ENCODE results near the gene DDIT3.
"Not testable (repeated sequence)": the region's sequence is repeated elsewhere in the genome, so short reads cannot be mapped to it uniquely, and the experiment has no call there.

DDIT3 gene

GRCh38 chr12:57516617-57517153 lies 3.6 kb downstream of the DDIT3 start:
- H3K4me1 ChIP-seq (ENCODE audit: insufficient read depth, poor library complexity, severe bottlenecking): peaks cover 20% of the 10 kb centered on the region
- H3K4me3 ChIP-seq (ENCODE audit: severe bottlenecking): no peak overlapping the region
- TF ChIP-seq, protein P1, sequence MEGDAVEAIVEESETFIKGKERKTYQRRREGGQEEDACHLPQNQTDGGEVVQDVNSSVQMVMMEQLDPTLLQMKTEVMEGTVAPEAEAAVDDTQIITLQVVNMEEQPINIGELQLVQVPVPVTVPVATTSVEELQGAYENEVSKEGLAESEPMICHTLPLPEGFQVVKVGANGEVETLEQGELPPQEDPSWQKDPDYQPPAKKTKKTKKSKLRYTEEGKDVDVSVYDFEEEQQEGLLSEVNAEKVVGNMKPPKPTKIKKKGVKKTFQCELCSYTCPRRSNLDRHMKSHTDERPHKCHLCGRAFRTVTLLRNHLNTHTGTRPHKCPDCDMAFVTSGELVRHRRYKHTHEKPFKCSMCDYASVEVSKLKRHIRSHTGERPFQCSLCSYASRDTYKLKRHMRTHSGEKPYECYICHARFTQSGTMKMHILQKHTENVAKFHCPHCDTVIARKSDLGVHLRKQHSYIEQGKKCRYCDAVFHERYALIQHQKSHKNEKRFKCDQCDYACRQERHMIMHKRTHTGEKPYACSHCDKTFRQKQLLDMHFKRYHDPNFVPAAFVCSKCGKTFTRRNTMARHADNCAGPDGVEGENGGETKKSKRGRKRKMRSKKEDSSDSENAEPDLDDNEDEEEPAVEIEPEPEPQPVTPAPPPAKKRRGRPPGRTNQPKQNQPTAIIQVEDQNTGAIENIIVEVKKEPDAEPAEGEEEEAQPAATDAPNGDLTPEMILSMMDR (IDR thresholded peaks at IDR 0.05; ENCODE audit: poor library complexity, severe bottlenecking): no peak
- no peaks in the 10 kb centered on the region for H3K9me3 ChIP-seq (ENCODE audit: severe bottlenecking)
- H3K27me3 ChIP-seq (ENCODE audit: insufficient read depth, poor library complexity, severe bottlenecking): no peaks in the 10 kb centered on the region
- peaks cover 83% of the 10 kb centered on the region for H3K36me3 ChIP-seq (ENCODE audit: low read depth)
- DNase-seq (ENCODE audit: low spot score): no peak
- peak overlapping the region; percentile 90 for H3K27ac ChIP-seq (ENCODE audit: poor library complexity, severe bottlenecking)
- ATAC-seq (ENCODE audit: low read depth): no peak

DNA sequence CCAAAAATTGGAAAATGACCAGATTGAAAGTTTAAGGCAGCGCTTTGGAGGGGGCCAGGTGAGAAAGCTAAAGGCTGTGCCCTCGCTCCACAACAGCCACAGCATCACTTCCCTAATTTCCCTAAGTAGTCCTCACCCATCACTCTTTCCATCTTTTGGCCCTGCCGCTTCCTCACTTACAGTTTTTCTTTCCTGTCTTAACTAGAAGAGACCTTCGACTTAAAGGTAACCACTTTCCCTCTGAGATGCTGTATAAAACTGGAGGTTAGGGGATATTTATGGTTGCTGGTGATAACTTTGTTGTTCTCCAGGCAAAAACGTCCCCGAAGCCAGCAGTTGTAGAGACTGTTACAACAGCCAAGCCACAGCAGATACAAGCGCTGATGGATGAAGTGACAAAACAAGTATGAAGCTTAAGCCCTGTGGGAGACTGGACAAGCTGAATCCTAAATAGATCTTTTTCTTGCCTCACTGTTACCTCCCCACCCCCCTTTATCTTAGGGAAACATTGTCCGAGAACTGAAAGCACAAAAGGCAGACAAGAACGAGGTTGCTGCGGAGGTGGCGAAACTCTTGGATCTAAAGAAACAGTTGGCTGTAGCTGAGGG lies 4.3 kb downstream of the DDIT3 start:
- Histone ChIP-seq H3K4me1 (ENCODE audit: insufficient read depth, poor library complexity, severe bottlenecking) (peaks cover 13% of the 10 kb centered on the region), H3K4me3 (ENCODE audit: severe bottlenecking) (no peak overlapping the region), H3K36me3 (ENCODE audit: low read depth) (peaks cover 90% of the 10 kb centered on the region), H3K27ac (ENCODE audit: poor library complexity, severe bottlenecking) (no peak overlapping the region), H3K27me3 (ENCODE audit: insufficient read depth, poor library complexity, severe bottlenecking) (no peaks in the 10 kb centered on the region), H3K9me3 (ENCODE audit: severe bottlenecking) (no peaks in the 10 kb centered on the region)
- no peak for DNase-seq (ENCODE audit: low spot score)
- ATAC-seq (ENCODE audit: low read depth): no peak
- TF ChIP-seq, protein P1 (IDR thresholded peaks at IDR 0.05; ENCODE audit: poor library complexity, severe bottlenecking): no peak

- H3K4me1 ChIP-seq (ENCODE audit: insufficient read depth, poor library complexity, severe bottlenecking): peaks cover 10% of the 10 kb centered on the region
- ATAC-seq (ENCODE audit: low read depth) (no peak), DNase-seq (ENCODE audit: low spot score) (no peak)
- no peaks in the 10 kb centered on the region for H3K27me3 ChIP-seq (ENCODE audit: insufficient read depth, poor library complexity, severe bottlenecking)
- no peak overlapping the region for H3K4me3 ChIP-seq (ENCODE audit: severe bottlenecking)
- H3K36me3 ChIP-seq (ENCODE audit: low read depth): peaks cover 95% of the 10 kb centered on the region
- H3K9me3 ChIP-seq (ENCODE audit: severe bottlenecking): no peaks in the 10 kb centered on the region
- TF ChIP-seq, protein P1 (IDR thresholded peaks at IDR 0.05; ENCODE audit: poor library complexity, severe bottlenecking): no peak
- no peak overlapping the region for H3K27ac ChIP-seq (ENCODE audit: poor library complexity, severe bottlenecking)
These were observed 4.8 kb downstream of the DDIT3 start for GRCh38 chr12:57515408-57515933.

GRCh38 chr12:57514720-57515407 lies 5.5 kb downstream of the DDIT3 start:
- Histone ChIP-seq H3K27me3 (ENCODE audit: insufficient read depth, poor library complexity, severe bottlenecking) (no peaks in the 10 kb centered on the region), H3K27ac (ENCODE audit: poor library complexity, severe bottlenecking) (no peak overlapping the region), H3K36me3 (ENCODE audit: low read depth) (peaks cover 98% of the 10 kb centered on the region), H3K9me3 (ENCODE audit: severe bottlenecking) (no peaks in the 10 kb centered on the region), H3K4me1 (ENCODE audit: insufficient read depth, poor library complexity, severe bottlenecking) (peaks cover 11% of the 10 kb centered on the region), H3K4me3 (ENCODE audit: severe bottlenecking) (no peak overlapping the region)
- TF ChIP-seq, protein P1 (IDR thresholded peaks at IDR 0.05; ENCODE audit: poor library complexity, severe bottlenecking): no peak
- no peak; the same call in 2 of the 3 replicates for ATAC-seq (ENCODE audit: low read depth)
- no peak for DNase-seq (ENCODE audit: low spot score)

- not testable (repeated sequence) for H3K27me3 ChIP-seq (ENCODE audit: insufficient read depth, poor library complexity, severe bottlenecking); H3K27ac ChIP-seq (ENCODE audit: poor library complexity, severe bottlenecking); DNase-seq (ENCODE audit: low spot score); H3K4me3 ChIP-seq (ENCODE audit: severe bottlenecking); ATAC-seq (ENCODE audit: low read depth); H3K9me3 ChIP-seq (ENCODE audit: severe bottlenecking)
- Histone ChIP-seq H3K4me1 (ENCODE audit: insufficient read depth, poor library complexity, severe bottlenecking) (peaks cover 17% of the 10 kb centered on the region), H3K36me3 (ENCODE audit: low read depth) (peaks cover 98% of the 10 kb centered on the region)
These were observed 6.1 kb downstream of the DDIT3 start for GRCh38 chr12:57514246-57514645.

GRCh38 chr12:57513677-57514076 lies 6.6 kb downstream of the DDIT3 start:
- DNase-seq (ENCODE audit: low spot score); H3K27ac ChIP-seq (ENCODE audit: poor library complexity, severe bottlenecking); ATAC-seq (ENCODE audit: low read depth); H3K4me3 ChIP-seq (ENCODE audit: severe bottlenecking); H3K9me3 ChIP-seq (ENCODE audit: severe bottlenecking); H3K27me3 ChIP-seq (ENCODE audit: insufficient read depth, poor library complexity, severe bottlenecking): not testable (repeated sequence)
- Histone ChIP-seq H3K36me3 (ENCODE audit: low read depth) (peaks cover 98% of the 10 kb centered on the region), H3K4me1 (ENCODE audit: insufficient read depth, poor library complexity, severe bottlenecking) (peaks cover 14% of the 10 kb centered on the region)
